ENCODE results near the gene FHOD1. TPM values are rescaled to one million over a fixed set of nuclear protein-coding genes. Genes with fewer than 3 reads are reported as not detected.

The FHOD1 gene
- total and polyA plus RNA-seq, 12 donors = 11.6 to 71.1 (median 19.1) TPM

- intact Hi-C loops (cut with DNase I) = no loop called here
- Histone ChIP-seq H3K4me3 (peak overlapping the region in 1 of 10 donors; percentile 16), H3K4me1 (peaks cover 40 to 69% (median 62%) of the 10 kb centered on the region in 9 donors)
These were observed 6.0 kb downstream of the FHOD1 start for GRCh38 chr16:67241008-67241900.

GRCh38 chr16:67240506-67240905 lies 6.8 kb downstream of the FHOD1 start:
- TF ChIP-seq, protein P1, sequence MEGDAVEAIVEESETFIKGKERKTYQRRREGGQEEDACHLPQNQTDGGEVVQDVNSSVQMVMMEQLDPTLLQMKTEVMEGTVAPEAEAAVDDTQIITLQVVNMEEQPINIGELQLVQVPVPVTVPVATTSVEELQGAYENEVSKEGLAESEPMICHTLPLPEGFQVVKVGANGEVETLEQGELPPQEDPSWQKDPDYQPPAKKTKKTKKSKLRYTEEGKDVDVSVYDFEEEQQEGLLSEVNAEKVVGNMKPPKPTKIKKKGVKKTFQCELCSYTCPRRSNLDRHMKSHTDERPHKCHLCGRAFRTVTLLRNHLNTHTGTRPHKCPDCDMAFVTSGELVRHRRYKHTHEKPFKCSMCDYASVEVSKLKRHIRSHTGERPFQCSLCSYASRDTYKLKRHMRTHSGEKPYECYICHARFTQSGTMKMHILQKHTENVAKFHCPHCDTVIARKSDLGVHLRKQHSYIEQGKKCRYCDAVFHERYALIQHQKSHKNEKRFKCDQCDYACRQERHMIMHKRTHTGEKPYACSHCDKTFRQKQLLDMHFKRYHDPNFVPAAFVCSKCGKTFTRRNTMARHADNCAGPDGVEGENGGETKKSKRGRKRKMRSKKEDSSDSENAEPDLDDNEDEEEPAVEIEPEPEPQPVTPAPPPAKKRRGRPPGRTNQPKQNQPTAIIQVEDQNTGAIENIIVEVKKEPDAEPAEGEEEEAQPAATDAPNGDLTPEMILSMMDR (IDR thresholded peaks at IDR 0.05) = no peak
- Histone ChIP-seq H3K27ac (peak overlapping the region; percentile 79 to 99 (median 96)), H3K36me3 (peaks cover 0 to 55% (median 39%) of the 10 kb centered on the region in 9 donors), H3K4me1 (peaks cover 39 to 63% (median 57%) of the 10 kb centered on the region in 9 donors), H3K9me3 (no peaks in the 10 kb centered on the region), H3K4me3 (no peak overlapping the region), H3K27me3 (no peaks in the 10 kb centered on the region)
- ATAC-seq (peak in 1 of 8 donors; percentile 1), DNase-seq (no peak)
- WGBS, 2 donors = 77 to 87% methylated on average over 4 of the region's 4 CpGs
- intact Hi-C loops (cut with DNase I) = no loop called here

More at GRCh38 chr16:67241008-67241900, 6.0 kb downstream of the FHOD1 start:
- Histone ChIP-seq H3K27ac (peak overlapping the region; percentile 79 to 99 (median 96)), H3K9me3 (no peaks in the 10 kb centered on the region), H3K27me3 (no peaks in the 10 kb centered on the region), H3K36me3 (peaks cover 0 to 48% (median 31%) of the 10 kb centered on the region in 9 donors)
- DNase-seq = peak; percentile 70 to 82
- peak; percentile 16 to 65 (median 41) for ATAC-seq
- TF ChIP-seq, protein P1 (IDR thresholded peaks at IDR 0.05) = no peak
- 42 to 51% methylated on average over 10 of the region's 10 CpGs for WGBS, 2 donors

GRCh38 chr16:67238806-67239470 lies 8.3 kb downstream of the FHOD1 start:
- H3K9me3 ChIP-seq = no peaks in the 10 kb centered on the region
- 94 to 95% methylated on average over 9 of the region's 9 CpGs for WGBS, 2 donors
- H3K27ac ChIP-seq = no peak overlapping the region
- no peaks in the 10 kb centered on the region for H3K27me3 ChIP-seq
- DNase-seq = no peak
- intact Hi-C loops (cut with DNase I) = no loop called here
- no peak for ATAC-seq
- peaks cover 30 to 47% (median 41%) of the 10 kb centered on the region in 9 donors for H3K4me1 ChIP-seq
- peaks cover 0 to 71% (median 49%) of the 10 kb centered on the region in 9 donors for H3K36me3 ChIP-seq
- no peak overlapping the region for H3K4me3 ChIP-seq
- TF ChIP-seq, protein P1 (IDR thresholded peaks at IDR 0.05) = no peak

DNA sequence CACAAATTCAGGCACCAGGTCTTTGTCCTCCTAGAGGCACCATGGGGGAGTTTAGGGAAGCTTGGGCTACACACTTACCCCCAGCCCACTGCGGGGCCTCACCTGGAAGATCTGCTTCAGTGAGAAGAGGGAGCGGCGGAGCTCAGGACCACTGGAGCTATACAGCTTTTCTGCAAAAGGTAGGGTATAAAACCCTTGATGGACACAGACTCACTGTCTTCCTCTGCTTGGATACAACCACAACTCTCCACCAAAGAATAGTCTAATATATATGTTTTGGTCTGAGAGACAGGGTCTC lies 9.1 kb downstream of the FHOD1 start:
- no peaks in the 10 kb centered on the region for H3K9me3 ChIP-seq
- DNase-seq = no peak
- peaks cover 0 to 78% (median 53%) of the 10 kb centered on the region in 9 donors for H3K36me3 ChIP-seq
- H3K27me3 ChIP-seq = no peaks in the 10 kb centered on the region
- TF ChIP-seq, protein P1 (IDR thresholded peaks at IDR 0.05) = no peak
- no peak for ATAC-seq
- intact Hi-C loops (cut with DNase I) = no loop called here
- WGBS, 2 donors = 96 to 100% methylated on average over 3 of the region's 3 CpGs
- no peak overlapping the region for H3K4me3 ChIP-seq
- H3K27ac ChIP-seq = no peak overlapping the region
- H3K4me1 ChIP-seq = peaks cover 24 to 40% (median 34%) of the 10 kb centered on the region in 9 donors
